ENCODE measurements around the gene PSD2.

- TF ChIP-seq POLR2A (IDR thresholded peaks at IDR 0.05; ENCODE audit: low read depth, low read length) (no peak), POLR2AphosphoS5 (IDR thresholded peaks at IDR 0.05; ENCODE audit: low read depth, low read length) (no peak), TAF1 (IDR thresholded peaks at IDR 0.05; ENCODE audit: low read depth, low read length) (no peak), SPI1 (IDR thresholded peaks at IDR 0.05; ENCODE audit: low read depth, low read length) (no peak), POU2F2 (IDR thresholded peaks at IDR 0.05; ENCODE audit: low read depth, low read length) (no peak)
Observed at GRCh38 chr5:139848508-139849100, 53.0 kb downstream of the PSD2 start.
